ENCODE measurements around the gene ZNF160.
A peak's percentile ranks its signal among the peaks of the same experiment; 100 is the strongest.
"Not testable (repeated sequence)": the region's sequence is repeated elsewhere in the genome, so short reads cannot be mapped to it uniquely, and the experiment has no call there.

Gene ZNF160

DNA sequence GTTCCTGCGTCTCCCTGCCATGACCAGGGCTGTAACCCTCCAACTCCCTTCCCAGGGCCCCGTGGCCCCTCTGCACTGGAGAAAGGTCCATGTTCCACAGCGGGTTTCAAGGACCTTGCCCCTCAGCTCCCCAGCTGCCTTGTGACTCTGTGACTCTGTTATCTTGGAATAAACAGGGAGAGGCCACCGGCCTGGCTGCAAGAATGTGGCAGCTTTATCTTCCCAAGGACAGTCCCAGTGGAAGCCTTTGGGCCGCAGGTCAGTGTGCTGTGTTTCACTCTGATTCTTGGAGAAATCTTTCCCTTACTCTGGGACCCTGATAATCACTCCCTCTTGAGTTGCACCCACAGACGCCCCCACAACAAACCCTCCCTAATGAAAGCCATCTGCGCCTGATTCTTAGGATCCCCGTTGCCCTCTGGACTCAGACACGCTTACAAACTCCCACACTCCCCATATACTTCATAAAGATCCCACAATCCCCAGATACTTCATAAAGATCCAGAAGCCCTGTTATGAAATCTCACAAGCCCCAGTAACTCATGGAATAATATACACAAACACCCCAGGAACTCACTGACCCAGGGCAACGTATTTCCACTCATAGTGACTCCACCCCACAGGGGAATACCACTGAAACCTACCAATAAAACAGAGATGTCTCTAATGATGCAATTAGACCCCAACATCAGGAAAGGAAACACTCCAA, 6.1 kb downstream of the ZNF160 start:
- not testable (repeated sequence) for H3K56ac ChIP-seq (ENCODE audit: low read length)

DNA sequence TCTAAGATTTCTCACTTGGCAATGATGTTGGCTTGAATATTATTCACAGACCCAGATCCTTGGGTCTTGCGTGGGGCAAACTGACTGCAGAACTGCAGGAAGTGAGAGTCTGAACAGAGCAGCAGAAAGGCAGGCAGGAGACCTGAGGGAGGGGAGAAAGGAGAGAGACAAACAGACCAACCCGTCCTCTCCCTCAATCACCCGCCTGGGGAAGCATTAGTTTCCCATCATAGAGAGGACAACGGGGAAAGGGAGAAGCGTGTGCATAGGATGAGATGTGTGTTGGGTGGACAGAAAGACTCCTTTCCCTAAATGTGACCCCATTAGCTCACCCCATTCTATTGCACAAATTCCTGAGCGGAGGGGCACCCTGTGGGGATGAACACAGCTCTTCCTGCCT, 6.6 kb downstream of the ZNF160 start:
- H3K4me2 ChIP-seq (ENCODE audit: low read length); H2BK15ac ChIP-seq (replicated peaks; ENCODE audit: low read depth); H3K4me1 ChIP-seq (ENCODE audit: control insufficient read depth, low read depth, low read length); H3K36me3 ChIP-seq (ENCODE audit: control insufficient read depth, insufficient read depth, low read length); H2AK5ac ChIP-seq (ENCODE audit: low read length); H2BK120ac ChIP-seq (ENCODE audit: low read depth, low read length); H3K4me3 ChIP-seq (ENCODE audit: low read length); H2BK5ac ChIP-seq (ENCODE audit: low read length); H3K23ac ChIP-seq (ENCODE audit: low read length); H3K79me2 ChIP-seq (ENCODE audit: control insufficient read depth, insufficient read depth, low read length); DNase-seq; H4K8ac ChIP-seq (ENCODE audit: low read depth, low read length); H3K4ac ChIP-seq (ENCODE audit: low read depth, low read length); H3K56ac ChIP-seq (ENCODE audit: low read length); H3K9ac ChIP-seq (ENCODE audit: low read length); H4K5ac ChIP-seq (ENCODE audit: low read length); H3K27me3 ChIP-seq (ENCODE audit: insufficient read depth, low read length, poor library complexity); H3K18ac ChIP-seq (ENCODE audit: low read length); H3K27ac ChIP-seq (ENCODE audit: low read depth, low read length): not testable (repeated sequence)
- peaks cover 11% of the 10 kb centered on the region for H3K79me1 ChIP-seq (ENCODE audit: low read length)
- WGBS (ENCODE audit: extremely low coverage, insufficient coverage, low lambda C conversion rate), result no CpG with 5 or more reads among the region's 6 CpGs

More for the DNA sequence above, 6.1 kb downstream of the ZNF160 start:
- H3K18ac ChIP-seq (ENCODE audit: low read length); H3K4me3 ChIP-seq (ENCODE audit: low read length); H2BK120ac ChIP-seq (ENCODE audit: low read depth, low read length); H4K5ac ChIP-seq (ENCODE audit: low read length); H3K9ac ChIP-seq (ENCODE audit: low read length); H3K27ac ChIP-seq (ENCODE audit: low read depth, low read length); H3K4me2 ChIP-seq (ENCODE audit: low read length); H3K79me2 ChIP-seq (ENCODE audit: control insufficient read depth, insufficient read depth, low read length); H2BK15ac ChIP-seq (replicated peaks; ENCODE audit: low read depth); H2BK5ac ChIP-seq (ENCODE audit: low read length); H2AK5ac ChIP-seq (ENCODE audit: low read length); H4K8ac ChIP-seq (ENCODE audit: low read depth, low read length); H3K4ac ChIP-seq (ENCODE audit: low read depth, low read length); H3K23ac ChIP-seq (ENCODE audit: low read length); H3K36me3 ChIP-seq (ENCODE audit: control insufficient read depth, insufficient read depth, low read length); H3K4me1 ChIP-seq (ENCODE audit: control insufficient read depth, low read depth, low read length); H3K27me3 ChIP-seq (ENCODE audit: insufficient read depth, low read length, poor library complexity); DNase-seq: not testable (repeated sequence)
- no CpG with 5 or more reads among the region's 10 CpGs for WGBS (ENCODE audit: extremely low coverage, insufficient coverage, low lambda C conversion rate)
- peaks cover 12% of the 10 kb centered on the region for H3K79me1 ChIP-seq (ENCODE audit: low read length)

GRCh38 chr19:53094754-53095575, 8.3 kb downstream of the ZNF160 start:
- no peaks in the 10 kb centered on the region for H3K27me3 ChIP-seq (ENCODE audit: insufficient read depth, low read length, poor library complexity)
- H3K56ac ChIP-seq (ENCODE audit: low read length), result peak overlapping the region; percentile 69
- peaks cover 2% of the 10 kb centered on the region for H3K4me1 ChIP-seq (ENCODE audit: control insufficient read depth, low read depth, low read length)
- H3K4me2 ChIP-seq (ENCODE audit: low read length), result peak overlapping the region; percentile 40
- no peak overlapping the region for H2BK120ac ChIP-seq (ENCODE audit: low read depth, low read length)
- peaks cover 6% of the 10 kb centered on the region for H3K79me2 ChIP-seq (ENCODE audit: control insufficient read depth, insufficient read depth, low read length)
- H2BK5ac ChIP-seq (ENCODE audit: low read length), result no peak overlapping the region
- peaks cover 3% of the 10 kb centered on the region for H3K36me3 ChIP-seq (ENCODE audit: control insufficient read depth, insufficient read depth, low read length)
- no peak overlapping the region for H3K4me3 ChIP-seq (ENCODE audit: low read length)
- H3K18ac ChIP-seq (ENCODE audit: low read length), result peak overlapping the region; percentile 34
- H2BK15ac ChIP-seq (replicated peaks; ENCODE audit: low read depth), result no peak overlapping the region
- H3K23ac ChIP-seq (ENCODE audit: low read length), result no peak overlapping the region
- no peak overlapping the region for H2AK5ac ChIP-seq (ENCODE audit: low read length)
- H3K27ac ChIP-seq (ENCODE audit: low read depth, low read length), result no peak overlapping the region
- H4K5ac ChIP-seq (ENCODE audit: low read length), result no peak overlapping the region
- peak overlapping the region; percentile 81 for H3K4ac ChIP-seq (ENCODE audit: low read depth, low read length)
- no CpG with 5 or more reads among the region's 29 CpGs for WGBS (ENCODE audit: extremely low coverage, insufficient coverage, low lambda C conversion rate)
- peaks cover 9% of the 10 kb centered on the region for H3K79me1 ChIP-seq (ENCODE audit: low read length)
- DNase-seq, result peak; percentile 90
- H3K9ac ChIP-seq (ENCODE audit: low read length), result peak overlapping the region; percentile 59
- no peak overlapping the region for H4K8ac ChIP-seq (ENCODE audit: low read depth, low read length)

DNA sequence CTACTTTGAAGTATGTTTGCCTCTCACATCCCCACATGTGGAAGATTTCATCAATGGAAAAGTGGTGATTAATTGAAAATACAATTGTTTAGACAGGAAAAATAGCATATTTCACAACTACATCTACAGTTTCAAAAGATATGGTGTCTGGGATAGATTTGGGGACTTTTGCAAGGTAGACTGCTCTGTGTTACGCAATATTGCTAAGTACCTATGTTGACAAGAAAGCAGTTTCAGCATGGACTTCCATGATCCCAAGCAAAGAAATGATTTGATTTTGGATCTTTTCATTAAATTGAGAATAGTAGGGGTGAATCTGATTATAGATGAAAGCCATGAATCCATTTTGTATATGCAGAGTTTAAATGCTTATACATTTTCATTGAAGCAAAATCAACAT, 10.5 kb downstream of the ZNF160 start:
- peaks cover 3% of the 10 kb centered on the region for H3K79me2 ChIP-seq (ENCODE audit: control insufficient read depth, insufficient read depth, low read length)
- H2BK5ac ChIP-seq (ENCODE audit: low read length), result no peak overlapping the region
- no peak overlapping the region for H3K4me2 ChIP-seq (ENCODE audit: low read length)
- H3K36me3 ChIP-seq (ENCODE audit: control insufficient read depth, insufficient read depth, low read length), result peaks cover 3% of the 10 kb centered on the region
- peaks cover 4% of the 10 kb centered on the region for H3K79me1 ChIP-seq (ENCODE audit: low read length)
- H3K27me3 ChIP-seq (ENCODE audit: insufficient read depth, low read length, poor library complexity), result no peaks in the 10 kb centered on the region
- no peak overlapping the region for H2AK5ac ChIP-seq (ENCODE audit: low read length)
- no peak overlapping the region for H3K27ac ChIP-seq (ENCODE audit: low read depth, low read length)
- no peak overlapping the region for H4K8ac ChIP-seq (ENCODE audit: low read depth, low read length)
- H3K18ac ChIP-seq (ENCODE audit: low read length), result no peak overlapping the region
- H3K4me3 ChIP-seq (ENCODE audit: low read length), result no peak overlapping the region
- no peak overlapping the region for H4K5ac ChIP-seq (ENCODE audit: low read length)
- H3K9ac ChIP-seq (ENCODE audit: low read length), result no peak overlapping the region
- no peak overlapping the region for H3K4ac ChIP-seq (ENCODE audit: low read depth, low read length)
- no peak overlapping the region for H2BK120ac ChIP-seq (ENCODE audit: low read depth, low read length)
- no CpG with 5 or more reads among the region's 1 CpG for WGBS (ENCODE audit: extremely low coverage, insufficient coverage, low lambda C conversion rate)
- H3K23ac ChIP-seq (ENCODE audit: low read length), result no peak overlapping the region
- no peak overlapping the region for H2BK15ac ChIP-seq (replicated peaks; ENCODE audit: low read depth)
- peaks cover 2% of the 10 kb centered on the region for H3K4me1 ChIP-seq (ENCODE audit: control insufficient read depth, low read depth, low read length)
- DNase-seq, result no peak
- H3K56ac ChIP-seq (ENCODE audit: low read length), result no peak overlapping the region

GRCh38 chr19:53091413-53092254, 11.6 kb downstream of the ZNF160 start:
- Histone ChIP-seq H3K23ac (ENCODE audit: low read length) (no peak overlapping the region), H3K56ac (ENCODE audit: low read length) (no peak overlapping the region), H3K4me3 (ENCODE audit: low read length) (no peak overlapping the region), H2BK120ac (ENCODE audit: low read depth, low read length) (no peak overlapping the region), H3K4me2 (ENCODE audit: low read length) (no peak overlapping the region), H4K5ac (ENCODE audit: low read length) (no peak overlapping the region), H3K18ac (ENCODE audit: low read length) (no peak overlapping the region), H3K27me3 (ENCODE audit: insufficient read depth, low read length, poor library complexity) (no peaks in the 10 kb centered on the region), H3K4ac (ENCODE audit: low read depth, low read length) (no peak overlapping the region), H3K9ac (ENCODE audit: low read length) (no peak overlapping the region), H3K79me1 (ENCODE audit: low read length) (peaks cover 3% of the 10 kb centered on the region), H2BK5ac (ENCODE audit: low read length) (no peak overlapping the region), H3K36me3 (ENCODE audit: control insufficient read depth, insufficient read depth, low read length) (peaks cover 3% of the 10 kb centered on the region), H4K8ac (ENCODE audit: low read depth, low read length) (no peak overlapping the region), H3K27ac (ENCODE audit: low read depth, low read length) (no peak overlapping the region), H3K4me1 (ENCODE audit: control insufficient read depth, low read depth, low read length) (peaks cover 2% of the 10 kb centered on the region), H2BK15ac (replicated peaks; ENCODE audit: low read depth) (no peak overlapping the region), H2AK5ac (ENCODE audit: low read length) (no peak overlapping the region), H3K79me2 (ENCODE audit: control insufficient read depth, insufficient read depth, low read length) (peaks cover 2% of the 10 kb centered on the region)
- DNase-seq, result peak; percentile 92
- no CpG with 5 or more reads among the region's 19 CpGs for WGBS (ENCODE audit: extremely low coverage, insufficient coverage, low lambda C conversion rate)
